Vagina (tissue), 2 donors: Measurements from ENCODE around the gene CCDC88A. TPM values are rescaled to one million over a fixed set of nuclear protein-coding genes. Genes with fewer than 3 reads are reported as not detected.

Experiments
- DNase-seq, 2 donors: peaks; one replicate each; pipeline ENCODE4 v3.0.0-alpha.2; 2017; ENCODE audit errors: extremely low spot score in 2 of 2
- H3K27ac ChIP-seq: fragments of 200-600 bp; sonication (generic); one replicate; pipeline ENCODE4 v1.5.1; 2019
- H3K27me3 ChIP-seq: fragments of 200-600 bp; sonication (generic); one replicate; pipeline ENCODE4 v1.5.1; 2019
- H3K36me3 ChIP-seq, 2 donors: fragments of 200-600 bp; sonication (generic); one replicate each; pipeline ENCODE4 v1.5.1; 2017 to 2019
- H3K4me1 ChIP-seq: fragments of 200-600 bp; sonication (generic); one replicate; pipeline ENCODE4 v1.5.1; 2019
- H3K4me3 ChIP-seq, 2 donors: fragments of 200-600 bp; sonication (generic); 1 replicate in 1 of 2; 2 replicates in 1 of 2; pipeline ENCODE4 v1.5.1; 2016 to 2019
- H3K9me3 ChIP-seq: fragments of 200-600 bp; sonication (generic); one replicate; pipeline ENCODE4 v1.5.1; 2019
- CTCF ChIP-seq, 3 experiments: fragments of 450-650 bp in 2 of 3; fragments of 200-600 bp in 1 of 3; sonication (generic) in 1 of 3; IDR thresholded peaks; one replicate each; pipeline ENCODE4 v1.5.1; 2017 to 2019; ENCODE audit warnings: antibody characterized with exemption in 3 of 3, mild to moderate bottlenecking in 2 of 3, moderate library complexity in 2 of 3
- POLR2A ChIP-seq, 2 donors: fragments of 450-650 bp; IDR thresholded peaks; one replicate each; pipeline ENCODE4 v1.6.1; 2017; ENCODE audit warnings: antibody characterized with exemption in 2 of 2, mild to moderate bottlenecking in 2 of 2, moderate library complexity in 2 of 2
- POLR2AphosphoS5 ChIP-seq, 2 donors: sonication (generic); formaldehyde crosslinking; IDR thresholded peaks; one replicate each; pipeline ENCODE4 v1.9.0; 2017; ENCODE audit warnings: antibody characterized with exemption in 2 of 2, mild to moderate bottlenecking in 2 of 2, low read depth in 1 of 2; ENCODE audit not compliant: insufficient read depth in 1 of 2
- intact Hi-C: fragments of 100-400 bp; cut with DNase I; formaldehyde crosslinking; loops from one replicate; pipeline ENCODE4 v1.15.1; 2023
- total RNA-seq: library from RNA; depleted of rRNA; stranded (reverse); fragments of >200 nt; gene quantifications from one replicate; pipeline ENCODE4 v1.2.3, GENCODE V29; 2016

CCDC88A gene
- total RNA-seq, 1 donor from 2014 or later: 34.9 TPM

GRCh38 chr2:55334728-55335127 lies 84.9 kb downstream of the CCDC88A start:
- intact Hi-C loops: no loop called here
- no peaks in the 10 kb centered on the region for H3K9me3 ChIP-seq
- no peak overlapping the region for H3K4me3 ChIP-seq
- H3K4me1 ChIP-seq: no peaks in the 10 kb centered on the region
- TF ChIP-seq POLR2AphosphoS5 (IDR thresholded peaks at IDR 0.05; ENCODE audit: insufficient read depth in 1 of 2, low read depth in 1 of 2) (no peak), CTCF (IDR thresholded peaks at IDR 0.05) (no peak), POLR2A (IDR thresholded peaks at IDR 0.05) (no peak)
- H3K36me3 ChIP-seq: no peaks in the 10 kb centered on the region
- no peaks in the 10 kb centered on the region for H3K27me3 ChIP-seq
- no peak overlapping the region for H3K27ac ChIP-seq
- no peak for DNase-seq

GRCh38 chr2:55330541-55331297 lies 88.9 kb downstream of the CCDC88A start:
- H3K27ac ChIP-seq: no peak overlapping the region
- DNase-seq: no peak
- no peak overlapping the region for H3K4me3 ChIP-seq
- H3K27me3 ChIP-seq: no peaks in the 10 kb centered on the region
- H3K9me3 ChIP-seq: no peaks in the 10 kb centered on the region
- H3K36me3 ChIP-seq: no peaks in the 10 kb centered on the region
- no peaks in the 10 kb centered on the region for H3K4me1 ChIP-seq
- TF ChIP-seq CTCF (IDR thresholded peaks at IDR 0.05): no peak
- intact Hi-C loops: no loop called here

- DNase-seq: no peak
- H3K27ac ChIP-seq: no peak overlapping the region
- no peak overlapping the region for H3K4me3 ChIP-seq
- intact Hi-C loops: no loop called here
- TF ChIP-seq POLR2A (IDR thresholded peaks at IDR 0.05) (no peak), POLR2AphosphoS5 (IDR thresholded peaks at IDR 0.05; ENCODE audit: insufficient read depth in 1 of 2, low read depth in 1 of 2) (no peak), CTCF (IDR thresholded peaks at IDR 0.05) (no peak)
- H3K4me1 ChIP-seq: no peaks in the 10 kb centered on the region
- no peaks in the 10 kb centered on the region for H3K9me3 ChIP-seq
- H3K27me3 ChIP-seq: no peaks in the 10 kb centered on the region
- no peaks in the 10 kb centered on the region for H3K36me3 ChIP-seq
Observed at GRCh38 chr2:55327470-55328230, 92.0 kb downstream of the CCDC88A start.

- no peak for TF ChIP-seq POLR2AphosphoS5 (IDR thresholded peaks at IDR 0.05; ENCODE audit: insufficient read depth in 1 of 2, low read depth in 1 of 2)
- TF ChIP-seq POLR2A (IDR thresholded peaks at IDR 0.05): no peak
- TF ChIP-seq CTCF (IDR thresholded peaks at IDR 0.05): no peak
- Histone ChIP-seq H3K27ac (no peak overlapping the region), H3K4me3 (no peak overlapping the region), H3K9me3 (no peaks in the 10 kb centered on the region), H3K36me3 (peaks cover 0 to 12% of the 10 kb centered on the region in 2 donors), H3K27me3 (no peaks in the 10 kb centered on the region), H3K4me1 (no peaks in the 10 kb centered on the region)
- intact Hi-C loops: no loop called here
- no peak for DNase-seq
Observed at GRCh38 chr2:55314985-55315384, 104.7 kb downstream of the CCDC88A start.

- DNase-seq: no peak
- H3K36me3 ChIP-seq: peaks cover 0 to 12% of the 10 kb centered on the region in 2 donors
- H3K27me3 ChIP-seq: no peaks in the 10 kb centered on the region
- intact Hi-C loops: no loop called here
- no peaks in the 10 kb centered on the region for H3K4me1 ChIP-seq
- no peak overlapping the region for H3K27ac ChIP-seq
- TF ChIP-seq POLR2AphosphoS5 (IDR thresholded peaks at IDR 0.05; ENCODE audit: insufficient read depth in 1 of 2, low read depth in 1 of 2): no peak
- H3K9me3 ChIP-seq: no peaks in the 10 kb centered on the region
- H3K4me3 ChIP-seq: no peak overlapping the region
Observed at GRCh38 chr2:55311444-55311870, 108.2 kb downstream of the CCDC88A start.
